H9 (cell line): ENCODE results near the gene STK38L. TPM values are rescaled to one million over a fixed set of nuclear protein-coding genes. Genes with fewer than 3 reads are reported as not detected.

ENCODE experiments used
- DNase-seq: peaks from one replicate; pipeline ENCODE4 v3.0.0-alpha.2; 2017
- H2AFZ ChIP-seq: one replicate; pipeline ENCODE4 v1.6.1; 2013; ENCODE audit warnings: mild to moderate bottlenecking, low read length, control low read depth, moderate library complexity
- H2AK5ac ChIP-seq: 2 replicates; pipeline ENCODE4 v1.6.1; 2013; ENCODE audit warnings: low read length, control low read depth, mixed read lengths; ENCODE audit not compliant: insufficient read length
- H2BK120ac ChIP-seq: one replicate; pipeline ENCODE4 v1.6.1; 2013; ENCODE audit warnings: low read depth, mild to moderate bottlenecking, low read length, control low read depth, inconsistent platforms; ENCODE audit not compliant: poor library complexity, severe bottlenecking
- H2BK12ac ChIP-seq: 2 replicates; pipeline ENCODE4 v1.6.1; 2013; ENCODE audit warnings: low read length, control low read depth, mixed read lengths, low read depth; ENCODE audit not compliant: insufficient read length
- H2BK15ac ChIP-seq: 2 replicates; pipeline ENCODE4 v1.6.1; 2013; ENCODE audit warnings: low read depth, low read length, control low read depth
- H2BK20ac ChIP-seq: one replicate; pipeline ENCODE4 v1.6.1; 2013; ENCODE audit warnings: low read depth, mild to moderate bottlenecking, low read length, control low read depth, inconsistent platforms; ENCODE audit not compliant: poor library complexity, severe bottlenecking
- H2BK5ac ChIP-seq: 2 replicates; pipeline ENCODE4 v1.6.1; 2013; ENCODE audit warnings: low read length, control low read depth, mixed read lengths; ENCODE audit not compliant: insufficient read length
- H3K14ac ChIP-seq: 2 replicates; pipeline ENCODE4 v1.6.1; 2013; ENCODE audit warnings: low read length, control low read depth; ENCODE audit not compliant: insufficient read depth
- H3K18ac ChIP-seq: 2 replicates; pipeline ENCODE4 v1.6.1; 2013; ENCODE audit warnings: low read depth, mild to moderate bottlenecking, mixed read lengths, low read length, control low read depth; ENCODE audit not compliant: insufficient read length
- H3K23ac ChIP-seq: 2 replicates; pipeline ENCODE4 v1.6.1; 2013; ENCODE audit warnings: low read length, control low read depth, mixed read lengths, low read depth; ENCODE audit not compliant: insufficient read length
- H3K23me2 ChIP-seq: 2 replicates; pipeline ENCODE4 v1.6.1; 2013; ENCODE audit warnings: low read depth, mild to moderate bottlenecking, mixed read lengths, low read length, control low read depth; ENCODE audit not compliant: insufficient read length, poor library complexity, severe bottlenecking
- H3K27ac ChIP-seq: 2 replicates; pipeline ENCODE4 v1.5.1; 2013; ENCODE audit warnings: low read length, control low read depth, mixed read lengths, low read depth; ENCODE audit not compliant: insufficient read length
- H3K27me3 ChIP-seq: 2 replicates; pipeline ENCODE4 v1.6.1; 2013; ENCODE audit warnings: low read length, control low read depth, inconsistent platforms; ENCODE audit not compliant: insufficient read depth
- H3K4ac ChIP-seq: 2 replicates; pipeline ENCODE4 v1.6.1; 2013; ENCODE audit warnings: low read depth, mild to moderate bottlenecking, control low read depth, inconsistent platforms, low read length, moderate library complexity
- H3K4me1 ChIP-seq: 2 replicates; pipeline ENCODE4 v1.6.1; 2013; ENCODE audit warnings: low read length, control low read depth, inconsistent platforms; ENCODE audit not compliant: insufficient read depth
- H3K4me2 ChIP-seq: 2 replicates; pipeline ENCODE4 v1.6.1; 2013; ENCODE audit warnings: low read length, control low read depth, mixed read lengths; ENCODE audit not compliant: insufficient read length, insufficient read depth
- H3K56ac ChIP-seq: 2 replicates; pipeline ENCODE4 v1.6.1; 2013; ENCODE audit warnings: low read depth, mild to moderate bottlenecking, mixed read lengths, low read length, control low read depth; ENCODE audit not compliant: insufficient read length
- H3K79me1 ChIP-seq: 2 replicates; pipeline ENCODE4 v1.6.1; 2013; ENCODE audit warnings: low read depth, mild to moderate bottlenecking, moderate library complexity, low read length, control low read depth, inconsistent platforms; ENCODE audit not compliant: insufficient read depth, poor library complexity, severe bottlenecking
- H3K79me2 ChIP-seq: 2 replicates; pipeline ENCODE4 v1.6.1; 2013; ENCODE audit warnings: low read length, control low read depth, inconsistent platforms; ENCODE audit not compliant: insufficient read depth
- H3K9ac ChIP-seq: 2 replicates; pipeline ENCODE4 v1.6.1; 2013; ENCODE audit warnings: low read length, control low read depth, mixed read lengths; ENCODE audit not compliant: insufficient read length; ENCODE audit errors: extremely low read depth
- H3K9me3 ChIP-seq: one replicate; pipeline ENCODE4 v1.6.1; 2013; ENCODE audit warnings: low read depth, low read length, inconsistent platforms; ENCODE audit not compliant: control insufficient read depth
- H3T11ph ChIP-seq: one replicate; pipeline ENCODE4 v1.6.1; 2013; ENCODE audit warnings: mild to moderate bottlenecking, low read length, control low read depth, inconsistent platforms
- H4K20me1 ChIP-seq: one replicate; pipeline ENCODE4 v1.6.1; 2013; ENCODE audit not compliant: control insufficient read depth, insufficient read length, insufficient read depth
- H4K5ac ChIP-seq: 2 replicates; pipeline ENCODE4 v1.6.1; 2013; ENCODE audit warnings: low read depth, mild to moderate bottlenecking, mixed read lengths, low read length, control low read depth; ENCODE audit not compliant: insufficient read length
- H4K8ac ChIP-seq: replicated peaks from 2 replicates; pipeline ENCODE4 v1.6.1; 2013; ENCODE audit warnings: low read length, control low read depth, mixed read lengths, low read depth; ENCODE audit not compliant: insufficient read length
- H4K91ac ChIP-seq: 2 replicates; pipeline ENCODE4 v1.6.1; 2013; ENCODE audit warnings: low read depth, mild to moderate bottlenecking, moderate library complexity, mixed read lengths, low read length, control low read depth; ENCODE audit not compliant: insufficient read length
- H3K27ac Mint-ChIP-seq, 3 experiments: 2 replicates in 2 of 3; 3 replicates in 1 of 3; pipeline ENCODE4 v1.8.0; 2020 to 2021; ENCODE audit warnings: mixed read lengths in 3 of 3, mild to moderate bottlenecking in 1 of 3, moderate library complexity in 1 of 3
- H3K27me3 Mint-ChIP-seq: 2 replicates; pipeline ENCODE4 v1.8.0; 2021; ENCODE audit warnings: low read depth, mild to moderate bottlenecking, moderate library complexity, mixed read lengths
- H3K36me3 Mint-ChIP-seq, 3 experiments: 2 replicates in 2 of 3; 3 replicates in 1 of 3; pipeline ENCODE4 v1.8.0; 2020 to 2021; ENCODE audit warnings: low read depth in 3 of 3, mixed read lengths in 3 of 3; ENCODE audit not compliant: insufficient read depth in 1 of 3
- H3K4me1 Mint-ChIP-seq, 2 experiments: 2 replicates each; pipeline ENCODE4 v1.8.0; 2020; ENCODE audit warnings: mixed read lengths in 2 of 2
- H3K4me3 Mint-ChIP-seq, 2 experiments: 2 replicates in 1 of 2; 3 replicates in 1 of 2; pipeline ENCODE4 v1.8.0; 2020 to 2021; ENCODE audit warnings: mild to moderate bottlenecking in 2 of 2, mixed read lengths in 2 of 2, moderate library complexity in 1 of 2
- H3K9me3 Mint-ChIP-seq, 2 experiments: 2 replicates in 1 of 2; 3 replicates in 1 of 2; pipeline ENCODE4 v1.8.0; 2020; ENCODE audit warnings: mild to moderate bottlenecking in 2 of 2, mixed read lengths in 2 of 2, moderate library complexity in 1 of 2
- WGBS: extraction: QIAGEN DNeasy Blood & Tissue Kit; methylation state at CpG from one replicate; pipeline ENCODE4 v1.1.7; 2013; ENCODE audit warnings: missing lambda C conversion rate, low lambda C conversion rate, mixed read lengths; ENCODE audit not compliant: insufficient read length; ENCODE audit errors: extremely low coverage; 5-methylcytosine and 5-hydroxymethylcytosine counted together
- total RNA-seq: library from RNA; stranded (reverse); gene quantifications from 2 replicates; pipeline ENCODE4 v1.2.1, GENCODE V29; 2021
- TF ChIP-seq, protein P1 (sequence below): fragments of 200-600 bp; sonication (generic); conservative IDR thresholded peaks from 3 replicates; pipeline ENCODE4 v1.8.0; 2021; ENCODE audit warnings: antibody characterized with exemption, mild to moderate bottlenecking

The STK38L gene
- total RNA-seq, 1 experiment from 2014 or later: 44.9 TPM

DNA sequence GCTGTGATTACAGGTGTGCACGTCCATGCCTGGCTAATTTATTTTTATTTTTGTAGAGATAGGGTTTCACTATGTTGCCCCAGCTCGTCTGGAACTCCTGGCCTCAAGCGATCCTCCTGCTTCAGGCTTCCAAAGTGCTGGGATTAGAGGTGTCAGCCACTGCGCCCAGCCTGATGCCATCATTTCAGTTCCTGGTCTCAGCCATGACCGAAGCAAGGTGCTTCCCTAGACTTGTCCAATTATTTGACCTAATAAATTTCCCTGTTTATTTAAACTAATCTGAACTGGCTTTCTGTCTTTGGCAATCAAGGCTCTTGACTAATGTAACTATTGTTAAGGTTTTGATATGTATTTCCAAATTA, 24.4 kb upstream of the STK38L start:
- Histone ChIP-seq H3K56ac (no peak overlapping the region), H3K9me3 (no peaks in the 10 kb centered on the region), H3K4ac (no peak overlapping the region), H3K27ac (no peak overlapping the region), H2BK120ac (no peak overlapping the region), H3K23ac (no peak overlapping the region), H3K27me3 (no peaks in the 10 kb centered on the region), H3K18ac (no peak overlapping the region), H3K14ac (no peak overlapping the region), H4K91ac (no peak overlapping the region), H2BK12ac (no peak overlapping the region), H4K20me1 (no peaks in the 10 kb centered on the region), H3K79me1 (no peaks in the 10 kb centered on the region), H2BK5ac (no peak overlapping the region), H3K23me2 (no peaks in the 10 kb centered on the region), H3K4me2 (no peak overlapping the region), H2AFZ (no peak overlapping the region), H2BK20ac (no peak overlapping the region), H2BK15ac (no peak overlapping the region), H3K79me2 (no peaks in the 10 kb centered on the region), H3K4me1 (no peaks in the 10 kb centered on the region), H4K5ac (no peak overlapping the region), H3T11ph (no peak overlapping the region), H4K8ac (no peak overlapping the region), H3K9ac (no peak overlapping the region), H2AK5ac (no peak overlapping the region)
- TF ChIP-seq, protein P1, sequence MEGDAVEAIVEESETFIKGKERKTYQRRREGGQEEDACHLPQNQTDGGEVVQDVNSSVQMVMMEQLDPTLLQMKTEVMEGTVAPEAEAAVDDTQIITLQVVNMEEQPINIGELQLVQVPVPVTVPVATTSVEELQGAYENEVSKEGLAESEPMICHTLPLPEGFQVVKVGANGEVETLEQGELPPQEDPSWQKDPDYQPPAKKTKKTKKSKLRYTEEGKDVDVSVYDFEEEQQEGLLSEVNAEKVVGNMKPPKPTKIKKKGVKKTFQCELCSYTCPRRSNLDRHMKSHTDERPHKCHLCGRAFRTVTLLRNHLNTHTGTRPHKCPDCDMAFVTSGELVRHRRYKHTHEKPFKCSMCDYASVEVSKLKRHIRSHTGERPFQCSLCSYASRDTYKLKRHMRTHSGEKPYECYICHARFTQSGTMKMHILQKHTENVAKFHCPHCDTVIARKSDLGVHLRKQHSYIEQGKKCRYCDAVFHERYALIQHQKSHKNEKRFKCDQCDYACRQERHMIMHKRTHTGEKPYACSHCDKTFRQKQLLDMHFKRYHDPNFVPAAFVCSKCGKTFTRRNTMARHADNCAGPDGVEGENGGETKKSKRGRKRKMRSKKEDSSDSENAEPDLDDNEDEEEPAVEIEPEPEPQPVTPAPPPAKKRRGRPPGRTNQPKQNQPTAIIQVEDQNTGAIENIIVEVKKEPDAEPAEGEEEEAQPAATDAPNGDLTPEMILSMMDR: no peak
- H3K4me3 Mint-ChIP-seq: no peak overlapping the region
- no peak overlapping the region for H3K27ac Mint-ChIP-seq
- H3K36me3 Mint-ChIP-seq: no peaks in the 10 kb centered on the region
- whole genome bisulfite sequencing: no CpG with 5 or more reads among the region's 5 CpGs
- DNase-seq: no peak
- no peaks in the 10 kb centered on the region for H3K9me3 Mint-ChIP-seq
- no peaks in the 10 kb centered on the region for H3K27me3 Mint-ChIP-seq
- no peaks in the 10 kb centered on the region for H3K4me1 Mint-ChIP-seq
